ENCODE measurements around the gene VSTM4.

DNA sequence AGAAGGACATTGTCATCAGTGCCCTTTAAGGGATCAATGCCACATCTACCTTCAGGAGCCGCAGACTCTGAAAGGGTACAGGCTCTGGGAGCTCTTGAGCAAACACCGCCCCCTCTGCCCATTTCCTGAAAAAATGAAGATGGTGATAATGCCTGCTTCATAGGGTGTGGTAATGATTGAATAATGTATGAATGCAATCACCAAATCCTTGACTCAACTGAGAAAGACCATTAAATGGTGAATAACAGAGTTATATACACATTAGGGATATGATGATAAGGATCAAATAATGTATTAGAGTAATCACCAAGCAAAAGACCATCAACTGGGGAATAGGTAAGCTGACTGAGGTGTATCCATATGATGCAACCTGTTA lies 17.0 kb upstream of the VSTM4 start:
- TF ChIP-seq EZH2 (IDR thresholded peaks at IDR 0.05; ENCODE audit: insufficient read depth, poor library complexity, severe bottlenecking) (no peak), EZH2phosphoT487 (IDR thresholded peaks at IDR 0.05; ENCODE audit: insufficient read depth, low read depth) (no peak)
